HG02623 (cell line): ENCODE measurements around the gene PADI2.

Experiments used
- ATAC-seq: cut with Tn5 transposase; IDR thresholded peaks from one replicate; pipeline ENCODE4 v1.9.1; 2021; ENCODE audit warnings: moderate library complexity; ENCODE audit not compliant: unreplicated experiment

The PADI2 gene

DNA sequence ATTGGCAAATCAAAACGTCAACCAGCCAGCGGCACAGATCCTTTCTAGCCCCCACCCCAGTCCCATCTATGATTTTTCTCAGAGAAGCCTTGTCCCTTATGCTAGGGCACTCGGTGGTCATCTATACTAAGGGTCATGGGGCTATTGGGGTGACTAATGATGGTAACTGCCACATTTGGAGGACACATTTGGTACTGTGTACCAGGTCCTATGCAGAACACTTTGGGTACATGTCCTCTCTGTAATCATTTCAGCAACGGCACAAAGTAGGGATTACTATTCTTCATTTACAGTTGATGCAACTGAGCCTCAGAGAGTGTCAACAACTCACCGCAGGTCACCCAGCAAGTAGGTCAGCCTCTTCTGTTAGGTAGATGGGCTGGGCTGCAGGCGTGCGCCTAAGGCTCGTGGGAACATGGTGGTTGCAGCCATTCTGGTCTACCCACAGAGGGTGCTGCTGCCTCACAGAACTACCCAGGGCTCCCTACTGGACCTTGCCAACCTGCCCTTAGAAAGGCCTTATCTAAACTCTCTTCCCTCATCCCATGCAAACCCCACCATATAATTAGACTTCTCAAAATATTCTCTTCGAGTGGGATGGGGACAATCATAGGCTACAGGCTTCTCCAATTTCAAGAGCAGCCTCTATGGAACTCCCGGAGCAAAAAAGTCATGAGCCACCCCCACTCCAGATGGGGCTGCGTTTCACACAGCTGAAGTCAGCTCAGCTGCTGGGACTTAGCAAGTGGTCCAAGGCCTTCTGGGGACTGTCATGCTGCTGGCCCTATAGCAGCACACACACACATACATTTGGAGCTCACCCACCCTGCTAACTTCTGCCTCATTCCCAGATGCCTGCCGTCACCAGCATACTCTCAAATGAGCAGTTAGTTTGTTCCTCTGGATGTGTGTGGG lies 59.6 kb downstream of the PADI2 start:
- no peak for ATAC-seq

DNA sequence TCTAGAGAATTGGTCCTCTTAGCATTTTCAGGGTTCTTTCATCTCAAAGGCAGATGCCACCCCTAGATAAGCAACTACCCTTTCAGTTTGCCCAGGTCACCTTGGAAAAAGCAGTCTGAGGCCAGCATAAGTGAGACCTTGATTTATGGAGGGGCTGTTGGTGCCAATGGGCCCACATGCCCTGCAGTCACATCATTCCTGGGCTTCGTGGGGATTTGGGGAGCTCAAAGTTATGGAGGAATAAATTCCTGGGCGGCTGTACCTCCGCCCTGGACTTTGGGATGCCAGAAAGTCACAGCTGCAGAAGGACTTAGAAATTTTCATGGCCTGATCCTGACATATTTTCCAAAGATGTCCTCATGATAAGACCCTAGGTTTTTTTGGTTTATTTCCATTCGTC lies 62.7 kb downstream of the PADI2 start:
- ATAC-seq = no peak

DNA sequence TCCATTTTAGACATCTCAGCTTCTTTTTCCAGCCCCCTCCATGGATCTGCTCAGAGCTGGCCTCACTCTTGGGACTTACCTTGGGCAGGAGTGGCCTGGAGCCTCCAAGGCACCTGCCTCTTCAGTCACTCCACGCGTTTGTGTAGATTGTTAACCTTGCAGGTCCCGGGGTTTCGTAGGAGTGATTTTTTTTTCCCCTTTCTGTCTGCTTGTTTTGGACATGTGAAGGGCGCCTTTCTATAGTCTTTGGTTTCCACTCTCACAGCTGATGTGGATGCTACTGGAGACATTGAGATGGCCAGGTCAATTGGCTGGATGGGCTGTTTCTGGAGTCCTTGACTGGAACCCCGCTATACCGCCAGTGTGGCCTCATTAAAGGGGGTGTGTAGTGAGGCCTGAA lies 63.5 kb downstream of the PADI2 start:
- no peak for ATAC-seq

DNA sequence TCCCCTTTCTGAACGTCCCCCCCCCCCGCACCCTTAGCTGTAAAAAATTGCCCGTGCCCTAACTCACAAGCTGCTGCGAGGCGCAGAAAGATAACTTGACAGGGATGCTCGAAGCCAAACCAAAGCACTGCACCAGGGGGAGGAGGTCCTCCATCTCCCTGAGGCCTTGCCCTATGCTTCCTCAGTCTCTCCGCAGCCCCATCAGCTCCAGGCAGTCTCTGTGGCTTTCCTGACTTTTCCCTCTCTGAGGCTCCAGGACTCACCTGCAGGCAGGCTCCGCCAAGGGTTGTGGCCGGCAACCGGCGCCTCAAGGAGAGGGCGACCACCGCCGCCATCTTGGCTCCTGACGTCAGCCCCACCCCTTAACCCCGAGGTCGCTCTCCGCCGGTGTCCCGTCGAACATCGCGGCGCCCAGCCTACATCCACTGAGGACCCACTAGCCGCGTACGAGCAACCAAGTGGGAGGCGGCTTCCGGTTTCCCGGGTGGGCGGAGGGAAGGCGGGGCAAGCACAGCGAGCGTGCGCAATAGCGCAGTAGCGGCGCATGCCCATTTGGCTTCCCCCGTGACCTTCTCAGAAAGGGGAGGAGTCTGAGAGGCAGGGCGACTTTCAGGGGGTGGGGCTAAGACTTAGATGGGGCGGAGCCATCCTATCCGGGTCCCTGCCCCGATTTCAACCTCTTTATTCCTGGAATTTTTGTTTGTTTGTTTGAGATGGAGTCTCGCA lies 65.4 kb downstream of the PADI2 start, which contains the start of gene SDHB:
TSS of gene SDHB (minus strand) at position 348 of the 726 bp plus-strand sequence. CDS start at position 335, 13 bp downstream.
- peak; percentile 96 for ATAC-seq

DNA sequence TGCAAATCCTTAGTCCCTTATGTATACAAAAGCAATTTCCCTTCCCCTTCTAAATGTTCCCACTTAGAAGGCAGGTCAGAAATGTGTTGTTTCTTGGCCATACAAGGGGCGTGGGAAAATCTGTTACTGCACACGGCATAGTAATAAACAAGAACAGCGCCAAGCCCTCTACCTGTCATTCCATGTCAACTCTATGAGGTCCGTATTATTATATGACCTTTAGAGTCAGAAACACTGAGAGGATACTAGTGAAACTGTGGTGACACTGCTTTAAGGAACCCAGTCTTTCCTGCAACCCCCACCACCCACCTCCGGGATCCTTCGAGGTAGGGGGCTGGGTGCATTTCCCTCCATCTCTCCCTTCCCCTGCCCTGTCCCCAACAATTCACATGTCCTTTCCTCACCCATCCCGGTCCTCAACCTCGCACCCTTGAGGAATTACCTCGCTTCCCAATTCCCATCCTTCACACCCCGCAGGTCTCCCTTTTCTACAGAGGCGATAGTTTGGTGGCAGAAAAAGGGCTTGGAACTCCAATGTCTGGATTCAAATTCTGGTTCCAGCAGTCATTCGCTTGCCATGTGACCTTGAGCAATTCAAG lies 66.1 kb downstream of the PADI2 start:
- no peak for ATAC-seq

DNA sequence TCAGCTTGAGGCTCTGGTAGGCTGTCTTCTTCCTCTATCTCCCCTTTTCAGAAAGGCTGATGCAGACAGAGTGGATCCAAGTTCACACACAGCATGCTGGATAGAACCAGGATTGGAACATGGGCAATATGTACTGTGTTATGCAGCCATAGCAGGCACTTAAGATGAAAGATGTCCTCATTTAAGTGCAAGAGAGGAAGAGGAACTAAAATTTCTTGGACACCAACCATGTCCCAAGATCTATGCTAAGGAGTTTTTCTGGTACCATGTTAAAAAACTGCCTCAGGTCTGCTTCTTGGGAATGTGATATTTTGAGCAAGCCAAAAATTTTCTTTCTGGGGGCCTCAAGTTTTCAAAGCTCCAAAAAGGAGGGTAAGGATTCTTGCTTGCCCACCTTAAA lies 66.6 kb downstream of the PADI2 start:
- no peak for ATAC-seq

DNA sequence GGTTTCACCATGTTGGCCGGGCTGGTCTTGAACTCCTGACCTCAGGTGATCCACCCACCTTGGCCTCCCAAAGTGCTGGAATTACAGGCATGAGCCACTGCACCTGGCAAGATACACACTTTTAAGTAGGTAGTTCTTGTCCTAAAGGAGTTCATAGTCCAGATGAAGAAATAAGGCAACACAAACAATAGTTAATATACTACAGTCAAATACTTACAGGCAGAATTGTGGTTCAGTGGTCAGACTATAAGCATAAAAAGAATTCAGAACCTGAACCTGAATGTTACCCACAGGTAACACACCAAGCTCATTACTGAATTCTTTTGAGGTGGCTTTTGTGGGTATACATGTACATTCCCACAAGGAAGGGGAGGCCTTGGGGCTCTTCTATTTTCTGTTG lies 67.2 kb downstream of the PADI2 start:
- ATAC-seq = no peak

DNA sequence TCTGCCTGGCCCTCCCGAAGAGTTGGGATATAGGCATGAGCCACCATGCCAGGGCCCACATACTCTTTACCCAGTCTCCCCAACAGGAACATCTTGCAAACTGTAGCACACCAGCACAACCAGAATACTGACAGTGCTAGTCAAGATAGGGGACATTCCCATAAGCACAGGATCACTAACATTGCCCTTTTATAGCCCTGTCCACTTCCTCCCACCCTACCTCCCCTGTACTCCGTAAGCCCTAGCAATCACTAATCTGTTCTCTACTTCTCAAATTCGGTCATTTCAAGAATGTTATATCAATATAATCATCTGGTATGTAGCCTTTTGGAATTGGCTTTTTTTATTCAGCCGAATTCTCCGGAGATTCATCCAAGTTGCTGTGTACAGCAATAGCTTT lies 71.3 kb downstream of the PADI2 start:
- ATAC-seq = no peak

DNA sequence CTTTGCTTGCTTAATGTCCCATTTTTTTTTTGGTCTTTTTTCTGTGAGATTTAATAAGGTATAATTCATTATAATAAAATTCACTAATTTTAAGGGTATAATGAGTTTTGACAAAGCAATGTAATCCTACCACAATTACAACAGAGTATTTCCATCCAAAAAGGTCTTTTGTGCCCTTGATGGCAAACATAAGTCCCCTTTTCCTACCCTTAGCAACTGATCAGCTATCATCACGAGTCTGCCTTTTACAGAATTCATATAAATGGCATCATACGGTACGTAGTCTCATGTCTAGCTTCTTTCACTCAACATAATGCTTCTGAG lies 73.0 kb downstream of the PADI2 start:
- no peak for ATAC-seq

DNA sequence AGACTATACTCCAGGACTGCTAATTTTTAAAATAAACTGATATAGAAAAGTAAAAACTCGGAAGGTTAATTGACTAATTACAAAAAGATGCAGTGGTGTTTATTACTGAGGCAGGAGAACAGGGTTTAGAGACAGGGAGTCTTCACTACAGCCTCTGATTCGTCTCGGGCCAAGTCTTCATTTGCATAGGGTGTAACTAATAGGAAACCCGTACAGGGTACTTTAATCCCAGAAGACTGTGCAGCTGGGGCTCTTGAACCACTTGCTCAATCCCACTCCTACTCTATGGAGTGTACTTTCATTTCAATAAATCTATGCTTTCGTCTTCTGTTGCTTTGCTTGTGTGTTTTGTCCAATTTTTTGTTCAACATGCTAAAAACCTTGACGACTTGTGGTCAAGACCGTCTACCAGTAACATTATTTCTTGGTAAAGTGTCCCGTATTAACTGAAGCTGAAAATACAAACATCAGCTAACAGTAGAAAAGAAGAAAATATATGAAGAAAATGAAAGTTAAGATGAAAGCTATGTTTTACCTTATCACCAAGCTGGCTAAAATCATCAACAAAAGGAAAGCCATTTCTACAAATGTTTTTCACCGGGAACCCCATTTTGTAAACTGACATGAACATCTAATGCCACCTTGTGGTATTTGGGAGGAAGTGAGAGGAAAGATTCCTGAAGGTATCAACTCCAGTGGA lies 73.5 kb downstream of the PADI2 start:
- no peak for ATAC-seq

DNA sequence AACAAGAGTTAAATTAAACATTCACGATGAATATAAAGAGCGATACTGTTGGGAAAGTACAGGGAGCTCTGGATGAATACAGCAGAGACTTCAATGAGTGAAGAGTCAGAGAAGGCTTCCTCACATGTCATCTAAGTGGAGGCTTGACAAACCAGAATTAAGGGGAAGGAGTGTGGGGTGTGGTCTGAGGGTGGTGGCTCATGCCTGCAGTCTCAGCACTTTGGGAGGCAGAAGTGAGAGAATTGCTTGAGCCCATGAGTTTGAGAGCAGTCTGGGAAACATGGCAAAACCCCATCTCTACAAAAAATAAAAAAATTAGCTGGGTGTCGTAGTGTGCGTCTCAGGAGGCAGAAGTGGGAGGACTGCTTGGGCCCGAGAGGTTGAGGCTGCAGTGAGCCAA lies 74.1 kb downstream of the PADI2 start:
- ATAC-seq = no peak

DNA sequence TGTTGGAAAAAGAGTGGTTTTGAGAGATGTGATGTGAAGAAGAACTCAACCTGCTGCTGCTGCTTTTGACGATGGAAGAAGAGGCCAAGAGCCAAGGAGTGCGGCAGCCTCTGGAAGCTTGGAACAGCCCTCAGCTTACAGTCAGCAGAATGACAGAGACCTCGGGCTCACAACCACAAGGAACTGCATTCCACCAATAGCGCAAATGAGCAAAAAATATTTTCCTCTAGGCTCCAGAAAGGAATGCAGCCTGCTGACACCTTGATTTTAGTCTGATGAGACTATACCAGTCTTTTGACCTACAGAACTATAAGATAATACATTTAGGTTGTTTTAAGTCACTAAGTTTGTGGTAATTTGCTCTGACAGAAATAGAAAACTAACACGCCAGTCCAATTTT lies 75.6 kb downstream of the PADI2 start:
- no peak for ATAC-seq

DNA sequence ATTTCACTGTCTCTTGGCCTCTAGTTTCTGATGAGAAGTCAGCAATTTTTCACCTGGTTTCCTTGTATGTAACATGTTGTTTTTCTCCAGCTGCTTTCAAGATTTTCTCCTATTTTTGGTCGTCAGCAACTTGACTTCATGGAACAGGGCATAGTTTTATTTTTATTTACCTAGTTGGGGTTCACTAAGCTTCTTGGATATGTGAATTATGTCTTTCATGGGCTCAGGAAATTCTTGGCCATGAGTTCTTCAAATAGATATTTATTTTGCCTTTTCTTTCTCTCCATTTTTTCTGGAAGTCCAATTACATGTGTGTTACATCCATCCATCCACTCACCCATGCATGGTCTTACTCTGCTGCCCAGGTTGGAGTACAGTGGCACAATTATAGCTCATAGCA lies 79.1 kb downstream of the PADI2 start:
- ATAC-seq = no peak

DNA sequence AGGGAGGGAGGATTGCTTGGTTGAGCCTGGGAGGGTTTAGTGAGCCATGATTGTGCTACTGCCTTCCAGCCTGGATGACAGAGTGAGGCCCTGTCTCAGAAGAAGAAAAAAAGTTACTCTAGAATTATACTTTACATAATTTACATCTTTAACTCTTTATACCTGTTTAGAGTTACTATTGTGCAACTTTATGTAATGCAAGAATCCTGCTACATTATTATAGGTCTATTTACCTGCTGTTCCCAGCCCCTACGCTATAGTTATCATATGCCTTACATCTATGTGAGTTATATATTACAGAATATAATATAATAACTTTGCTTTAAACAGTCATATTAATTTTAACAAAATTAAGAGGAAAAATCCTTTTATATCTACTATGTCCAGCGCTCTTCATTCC lies 79.7 kb downstream of the PADI2 start:
- ATAC-seq = no peak

DNA sequence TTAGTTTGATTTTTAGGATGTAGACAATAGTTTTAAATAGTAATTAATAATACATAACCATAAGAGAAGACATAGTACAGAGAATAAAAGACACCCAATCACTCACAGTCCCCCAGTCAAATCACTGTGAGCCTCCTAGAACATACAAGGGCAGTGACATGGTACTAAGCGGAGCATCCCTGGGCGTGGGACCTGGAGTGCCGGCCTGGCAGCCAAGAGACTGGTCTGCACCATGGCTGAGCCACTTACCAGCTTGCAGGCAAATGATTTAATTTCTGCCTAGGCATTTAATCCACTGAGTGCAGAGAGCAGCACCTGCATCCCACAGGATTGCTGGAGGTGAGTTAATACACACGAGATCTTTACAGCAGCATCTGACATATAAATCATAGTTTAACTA lies 85.8 kb downstream of the PADI2 start:
- ATAC-seq = no peak

DNA sequence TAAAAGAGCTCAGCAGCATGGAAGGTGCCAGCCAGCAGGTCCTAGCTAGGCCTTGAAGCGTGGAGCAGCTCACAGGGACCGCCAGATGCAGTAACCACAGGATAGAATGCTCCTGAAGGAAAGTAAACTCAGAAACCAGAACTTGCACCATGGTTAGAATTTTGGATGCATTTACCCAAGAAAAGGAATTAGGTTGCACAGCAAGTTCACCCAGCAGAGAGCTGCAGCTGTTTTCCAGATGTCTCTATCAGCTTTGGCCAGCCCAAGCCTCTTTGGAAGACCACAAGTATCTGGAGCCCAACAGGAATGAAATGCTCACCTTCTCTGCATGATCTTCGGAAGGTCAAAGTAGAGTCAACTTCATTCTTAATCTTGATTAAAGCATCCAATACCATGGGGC lies 86.5 kb downstream of the PADI2 start:
- ATAC-seq = no peak

DNA sequence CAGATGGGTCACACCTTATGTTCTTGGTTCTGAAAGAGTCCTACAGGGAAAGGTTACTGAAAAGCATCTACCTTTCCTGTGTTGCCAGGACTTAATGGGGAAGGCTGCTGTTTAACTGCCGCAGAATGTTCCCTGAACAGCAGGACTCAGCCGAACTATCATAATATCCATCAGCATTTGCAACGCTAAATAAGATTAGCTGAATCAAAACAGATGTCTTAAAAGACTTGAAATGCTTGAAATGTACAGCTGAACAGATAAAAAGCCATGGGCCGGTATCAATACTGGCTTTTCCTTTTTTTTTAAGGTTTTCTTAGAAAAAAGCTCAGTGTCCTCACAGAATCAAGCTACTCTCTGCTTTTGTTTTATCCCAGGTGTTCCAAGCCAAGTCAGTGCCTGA lies 87.8 kb downstream of the PADI2 start:
- ATAC-seq = no peak

DNA sequence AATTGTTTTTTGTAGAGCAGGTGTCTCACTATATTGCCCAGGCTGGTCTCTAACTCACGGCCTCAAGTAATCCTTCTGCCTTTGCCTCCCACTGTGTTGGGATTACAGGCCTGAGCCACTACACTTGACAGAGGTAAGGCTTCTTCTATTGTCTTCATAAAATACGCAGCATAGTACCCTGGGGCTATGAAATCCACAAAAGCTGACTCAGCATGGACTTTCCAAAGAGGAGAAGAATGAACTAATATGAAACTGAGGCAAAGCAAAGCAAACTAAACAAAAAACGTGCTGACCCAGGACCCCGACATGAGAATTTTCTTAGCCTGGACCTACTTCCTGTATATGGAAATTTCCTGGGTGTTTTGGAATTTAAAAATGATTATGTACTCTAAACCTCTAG lies 89.0 kb downstream of the PADI2 start:
- ATAC-seq = no peak

DNA sequence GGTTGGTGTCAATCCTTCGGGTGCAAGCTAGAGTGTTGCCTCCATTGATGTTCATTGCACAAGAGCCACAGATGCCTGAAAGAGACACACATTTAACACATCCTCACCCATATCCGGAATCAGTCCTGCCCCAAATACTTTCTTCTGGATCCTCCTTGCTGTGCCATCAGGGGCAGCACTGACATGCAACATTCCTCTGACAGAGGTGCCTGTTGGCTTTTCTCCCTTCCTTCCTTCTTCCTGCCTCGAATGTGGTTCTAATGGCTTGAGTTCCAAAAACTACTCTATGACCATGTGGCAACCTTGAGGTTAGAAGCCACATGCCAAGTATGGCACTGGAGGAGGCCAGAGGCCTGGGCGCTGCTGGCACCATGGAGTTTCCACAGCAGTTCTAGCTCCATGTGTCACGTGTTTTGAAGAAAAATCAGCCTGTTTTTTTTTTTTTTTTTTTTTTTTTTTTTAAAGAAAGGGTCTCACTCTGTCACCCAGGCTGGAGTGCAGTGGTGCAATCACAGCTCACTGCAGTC lies 90.5 kb downstream of the PADI2 start:
- ATAC-seq = no peak

DNA sequence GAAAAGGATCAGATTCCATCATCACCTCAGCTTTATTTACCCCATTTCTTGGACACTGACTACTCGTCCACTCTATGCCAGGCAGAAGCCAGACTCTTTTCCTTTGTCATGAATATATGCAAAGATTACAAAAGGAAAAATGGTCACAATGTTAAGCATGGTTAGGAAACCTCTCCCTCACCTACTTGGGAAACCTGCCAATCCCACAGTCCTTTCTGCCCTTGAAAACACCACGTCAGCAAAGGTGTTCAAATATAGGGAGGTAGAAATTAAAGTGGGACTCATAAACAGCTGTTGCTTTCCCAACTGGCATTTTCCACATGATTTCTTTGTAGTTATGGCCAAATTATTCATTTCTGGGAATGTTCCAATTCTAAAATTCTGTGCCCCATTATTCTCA lies 91.4 kb downstream of the PADI2 start:
- no peak for ATAC-seq

DNA sequence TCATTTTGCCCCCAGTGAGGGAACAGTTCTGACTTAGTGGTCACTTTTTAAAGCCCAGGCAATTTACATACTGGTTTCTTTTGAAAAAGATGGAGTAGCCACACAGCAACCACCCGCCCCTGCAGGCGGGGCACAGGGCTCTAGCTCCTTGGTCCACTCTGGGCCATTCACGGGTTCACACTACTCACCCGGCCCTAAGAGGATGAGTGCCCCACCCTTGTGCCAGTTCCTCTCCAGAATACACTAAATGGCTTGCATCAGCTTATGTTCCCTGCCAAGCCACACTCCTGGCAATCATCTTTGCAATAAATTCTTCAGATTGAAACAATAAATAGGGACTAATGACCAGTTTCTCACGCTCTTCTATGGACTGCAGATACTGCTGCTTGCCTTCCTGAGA lies 91.8 kb downstream of the PADI2 start:
- ATAC-seq = no peak
